HTR-8/SVneo (cell line): ENCODE data around the gene CAND1.
"Not testable (repeated sequence)": the region's sequence is repeated elsewhere in the genome, so short reads cannot be mapped to it uniquely, and the experiment has no call there.

ENCODE experiments used
- DNase-seq: peaks from one replicate; pipeline ENCODE4 v3.0.0; 2011; ENCODE audit warnings: low spot score, mixed read lengths; ENCODE audit not compliant: insufficient read length
- FAIRE-seq: peaks from 2 replicates; lab custom pipeline; 2011; peaks lifted over from hg19 to GRCh38; lab: Jason Lieb, UNC

The CAND1 gene

DNA sequence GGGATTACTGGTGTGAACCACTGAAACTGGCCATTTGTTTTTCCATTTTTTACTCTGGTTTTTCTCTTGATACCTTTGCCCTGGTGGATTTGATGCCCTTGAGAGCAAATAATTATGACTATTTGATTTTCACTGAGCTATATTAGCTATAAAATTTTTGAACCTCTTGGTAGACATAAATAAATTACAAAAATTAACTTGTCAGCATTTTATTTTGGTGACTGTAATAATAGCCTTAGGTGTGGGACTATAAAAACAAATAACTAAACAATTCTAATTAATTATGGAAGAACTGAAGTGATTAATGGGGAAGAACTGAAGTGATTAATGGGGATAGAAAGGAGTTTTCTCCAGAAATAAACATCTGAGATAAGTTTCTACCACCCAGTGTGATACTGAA, 62.7 kb downstream of the CAND1 start:
- no peak for DNase-seq
- FAIRE-seq = no peak

DNA sequence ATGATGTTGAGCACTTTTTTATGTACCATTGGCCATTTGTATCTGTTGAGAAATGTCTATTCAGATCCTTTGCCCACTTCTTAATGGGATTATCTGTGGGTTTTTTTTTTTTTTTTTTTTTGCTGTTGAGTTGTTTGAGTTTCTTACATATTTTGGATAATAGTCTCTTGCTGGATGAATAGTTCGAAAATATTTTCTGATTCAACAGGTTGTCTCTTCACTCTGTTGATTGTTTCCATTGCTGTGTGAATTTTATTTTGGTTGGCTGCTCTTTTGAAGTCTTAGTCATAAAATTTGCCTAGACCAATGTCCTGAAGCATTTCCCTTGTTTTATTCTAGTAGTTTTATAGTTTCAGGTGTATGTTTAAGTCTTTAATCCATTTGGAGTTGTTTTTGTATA, 64.5 kb downstream of the CAND1 start:
- FAIRE-seq (no peak), DNase-seq (no peak)

DNA sequence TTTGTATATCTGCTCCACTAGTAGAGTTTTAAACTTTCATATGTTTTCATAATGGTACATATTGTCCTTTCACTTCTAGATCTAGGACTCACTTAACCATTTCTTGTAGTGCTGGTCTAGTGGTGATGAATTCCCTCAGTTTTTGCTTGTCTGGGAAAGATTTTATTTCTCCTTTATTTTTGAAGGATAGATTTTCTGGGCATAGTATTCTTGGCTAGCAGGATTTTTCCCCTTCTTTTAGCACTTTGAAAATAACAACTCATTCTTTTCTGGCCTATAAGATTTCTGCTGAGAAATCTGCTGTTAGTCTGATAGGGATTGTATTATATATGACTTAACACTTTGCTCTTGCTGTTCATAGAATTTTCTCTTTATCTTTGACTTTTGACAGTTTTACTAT, 69.3 kb downstream of the CAND1 start:
- no peak for DNase-seq
- no peak for FAIRE-seq

DNA sequence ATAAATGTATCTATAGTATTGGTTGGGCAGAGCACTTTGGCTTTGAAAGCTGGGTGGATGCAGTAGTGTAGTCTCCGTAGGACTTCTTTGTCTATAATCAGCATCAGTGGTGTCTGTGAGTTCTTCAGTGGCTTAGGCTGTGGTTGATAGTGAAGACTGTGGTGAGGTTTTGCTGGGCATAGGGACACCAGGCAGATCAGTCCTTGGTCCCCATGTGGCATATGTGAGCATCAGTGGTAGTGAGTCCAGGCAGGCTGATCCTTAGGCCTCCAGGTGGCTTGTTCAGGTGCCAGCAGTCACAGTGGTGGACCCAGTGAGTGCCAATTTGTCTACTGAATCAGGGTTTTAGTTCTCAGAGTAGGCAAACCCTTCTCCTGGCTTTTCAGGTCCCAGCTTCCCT, 70.4 kb downstream of the CAND1 start:
- FAIRE-seq (no peak), DNase-seq (no peak)

DNA sequence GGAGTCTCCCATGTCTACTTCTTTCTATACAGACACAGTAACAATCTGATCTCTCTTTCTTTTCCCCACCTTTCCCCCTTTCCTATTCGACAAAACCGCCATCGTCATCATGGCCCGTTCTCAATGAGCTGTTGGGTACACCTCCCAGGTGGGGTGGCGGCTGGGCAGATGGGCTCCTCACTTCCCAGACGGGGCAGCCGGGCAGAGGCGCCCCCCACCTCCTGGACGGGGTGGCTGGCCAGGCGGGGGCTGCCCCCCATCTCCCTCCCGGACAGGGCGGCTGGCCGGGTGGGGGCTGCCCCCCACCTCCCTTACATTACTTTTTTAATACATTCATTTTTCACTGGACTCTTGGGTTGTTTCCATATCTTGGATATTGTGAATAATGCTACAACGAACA, 71.9 kb downstream of the CAND1 start:
- not testable (repeated sequence) for DNase-seq, FAIRE-seq

DNA sequence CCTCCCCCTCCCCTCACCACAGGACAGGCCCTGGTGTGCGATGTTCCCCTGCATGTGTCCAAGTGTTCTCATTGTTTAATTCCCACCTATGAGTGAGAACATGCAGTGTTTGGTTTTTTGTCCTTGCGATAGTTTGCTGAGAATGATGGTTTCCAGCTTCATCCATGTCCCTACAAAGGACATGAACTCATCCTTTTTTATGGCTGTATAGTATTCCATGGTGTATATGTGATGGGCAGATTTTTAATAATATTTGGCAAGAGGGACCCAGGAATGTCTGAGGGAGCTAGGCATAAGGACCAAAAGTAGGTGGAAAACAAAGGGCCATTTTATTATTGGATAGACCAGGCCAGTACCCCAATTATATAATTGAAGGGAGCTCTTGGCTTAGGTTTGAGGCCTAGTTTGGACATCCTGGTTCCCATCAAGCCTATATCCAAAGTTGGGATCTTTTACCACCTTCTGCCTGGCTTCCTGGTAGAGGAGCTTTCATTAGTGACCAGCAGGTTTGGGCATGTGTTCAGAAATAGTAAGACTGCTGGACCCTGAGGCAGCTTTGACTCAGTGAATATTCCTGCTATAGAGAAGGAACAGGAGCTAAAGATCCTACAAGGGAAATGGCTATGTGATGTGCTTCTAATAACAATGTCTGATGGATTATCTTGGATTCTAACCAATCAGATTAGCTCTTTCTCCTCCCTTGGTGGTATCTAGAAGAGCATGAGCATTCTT, 76.0 kb downstream of the CAND1 start:
- DNase-seq (no peak), FAIRE-seq (no peak)

DNA sequence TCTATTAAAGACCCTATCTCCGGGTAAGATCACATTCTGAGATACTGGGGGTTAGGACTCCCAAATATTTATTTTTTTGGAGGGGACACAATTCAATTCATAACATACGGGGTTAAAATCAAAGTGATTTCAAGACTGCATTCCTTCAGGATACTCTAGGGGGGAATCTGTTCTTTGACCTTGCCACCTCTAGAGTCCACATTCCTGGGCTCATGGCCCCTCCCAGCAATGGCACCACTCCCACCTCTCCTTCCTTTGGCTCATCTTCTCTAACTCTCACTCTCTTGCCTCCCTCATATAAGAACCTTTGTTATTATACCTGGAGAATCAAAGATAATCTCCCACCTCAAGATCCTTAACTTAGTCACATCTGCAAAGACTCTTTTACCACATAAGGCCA, 79.5 kb downstream of the CAND1 start:
- no peak for FAIRE-seq
- no peak for DNase-seq

DNA sequence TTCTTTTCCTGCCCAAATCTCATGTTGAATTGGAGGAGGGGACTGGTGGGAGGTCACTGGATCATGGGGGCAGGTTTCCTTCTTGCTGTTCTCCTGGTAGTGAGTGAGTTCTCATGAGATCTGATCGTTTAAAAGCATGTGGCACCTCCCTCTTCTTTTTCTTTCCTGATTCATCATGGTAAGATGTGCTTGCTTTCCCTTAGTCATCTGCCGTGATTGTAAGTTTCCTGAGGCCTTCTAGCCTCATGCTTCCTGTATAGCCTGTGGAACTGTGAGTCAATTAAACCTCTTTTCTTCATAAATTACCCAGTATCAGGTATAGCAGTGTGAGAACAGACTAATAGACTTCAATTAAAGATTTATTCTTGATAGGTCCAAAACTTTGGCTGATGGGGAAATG, 83.5 kb downstream of the CAND1 start:
- FAIRE-seq = no peak
- no peak for DNase-seq

DNA sequence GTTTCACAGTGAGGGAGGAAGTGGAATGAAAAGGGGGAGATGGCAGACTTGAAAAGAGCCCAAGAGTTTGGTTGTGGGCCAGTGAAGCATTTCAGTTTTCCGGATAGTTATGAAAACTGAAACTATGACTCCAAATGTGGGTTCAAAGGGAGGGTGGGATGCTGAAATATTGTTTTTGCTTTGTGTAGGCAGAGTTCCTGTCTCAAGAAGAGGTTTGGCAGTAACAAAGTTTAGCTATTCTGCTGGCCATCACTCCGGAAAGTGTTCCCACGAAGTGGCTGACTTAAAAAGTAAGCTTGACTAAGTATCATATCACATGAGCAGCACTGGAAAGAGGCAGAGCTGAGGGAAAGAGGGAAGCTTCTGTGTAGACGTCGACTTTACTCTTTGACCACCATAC, 85.2 kb downstream of the CAND1 start:
- FAIRE-seq (no peak), DNase-seq (no peak)

DNA sequence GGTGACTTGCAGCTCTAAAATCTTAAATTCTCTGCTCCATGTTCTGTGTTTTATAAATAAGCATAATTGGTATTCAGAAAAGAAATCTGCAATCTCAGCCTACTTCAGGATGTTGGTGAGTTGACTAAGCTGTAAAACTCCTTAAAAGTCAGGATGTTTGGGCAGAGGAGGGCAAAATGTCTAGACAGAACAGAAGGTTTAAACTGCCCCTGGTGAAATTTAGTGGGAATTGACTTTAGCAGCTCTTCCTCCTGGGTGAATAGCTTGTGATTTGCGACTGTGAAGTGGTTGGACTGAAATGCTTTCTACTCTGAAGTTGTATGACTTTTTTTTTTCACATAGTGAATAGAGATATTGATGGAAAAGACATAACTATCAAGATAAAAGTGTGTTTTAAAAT, 85.8 kb downstream of the CAND1 start:
- DNase-seq = no peak
- FAIRE-seq = no peak

DNA sequence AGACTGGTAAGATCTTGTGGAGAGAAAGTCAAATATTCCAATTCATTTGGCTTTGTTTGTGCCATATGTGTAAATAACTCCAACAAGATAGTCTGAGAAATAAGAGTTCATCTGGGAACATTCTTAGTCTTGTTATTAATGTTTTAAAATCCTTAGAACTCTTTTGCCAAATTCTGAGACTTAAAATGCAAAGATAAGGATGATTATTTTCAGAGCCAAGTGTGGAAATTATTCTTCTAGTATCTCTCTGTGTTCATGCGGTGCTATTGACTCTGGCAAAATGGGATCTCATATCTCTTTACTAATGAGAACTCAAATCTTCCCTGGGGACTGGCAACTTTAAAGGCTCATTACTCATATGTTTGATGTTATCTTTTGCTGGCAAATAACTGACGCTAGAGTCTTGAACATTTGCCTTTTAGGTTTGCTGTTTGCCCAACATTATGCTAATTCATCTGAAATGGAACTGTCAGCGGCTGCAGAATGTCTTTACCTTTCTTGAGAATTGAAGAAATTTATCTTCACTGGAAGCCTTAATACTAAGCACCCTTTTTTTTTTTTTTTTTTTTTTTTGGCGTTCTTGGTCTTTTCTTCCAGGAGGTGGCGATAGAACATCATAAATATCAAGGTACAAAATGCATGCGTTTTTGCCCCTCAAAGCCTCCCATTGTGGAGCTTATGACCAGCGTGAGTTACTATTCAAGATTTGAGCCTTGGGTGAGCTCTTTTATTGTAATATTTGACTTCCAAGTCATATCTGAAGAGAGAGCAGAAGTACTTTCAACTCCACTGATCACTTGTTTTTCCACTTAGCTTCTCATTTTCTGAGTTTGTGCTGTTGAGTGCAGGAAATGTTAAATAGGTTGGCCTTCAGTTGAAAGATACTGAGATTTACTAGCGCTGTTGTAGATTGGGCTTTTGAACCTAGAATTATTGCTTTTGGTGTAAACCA, 86.5 kb downstream of the CAND1 start:
- peak; percentile 28 for DNase-seq
- no peak for FAIRE-seq

DNA sequence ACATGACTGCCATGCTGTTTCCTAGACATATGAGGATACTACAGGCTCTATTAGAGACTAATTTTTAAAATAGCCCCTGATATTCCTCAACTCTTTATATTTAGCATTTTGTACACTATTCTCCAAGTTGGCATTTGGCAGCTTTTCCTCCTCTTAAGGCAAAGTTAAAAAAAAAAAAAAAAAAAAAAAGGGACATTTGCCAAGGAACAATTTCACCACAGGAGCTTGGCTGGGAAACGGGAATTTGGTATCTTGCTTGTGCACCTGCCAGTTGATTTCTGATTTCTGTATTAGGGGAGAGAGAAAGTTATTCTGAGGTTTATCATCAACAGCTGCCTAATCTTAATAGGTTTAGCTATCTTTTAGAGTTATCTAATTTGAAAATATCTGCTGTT, 87.2 kb downstream of the CAND1 start:
- FAIRE-seq = no peak
- no peak for DNase-seq

DNA sequence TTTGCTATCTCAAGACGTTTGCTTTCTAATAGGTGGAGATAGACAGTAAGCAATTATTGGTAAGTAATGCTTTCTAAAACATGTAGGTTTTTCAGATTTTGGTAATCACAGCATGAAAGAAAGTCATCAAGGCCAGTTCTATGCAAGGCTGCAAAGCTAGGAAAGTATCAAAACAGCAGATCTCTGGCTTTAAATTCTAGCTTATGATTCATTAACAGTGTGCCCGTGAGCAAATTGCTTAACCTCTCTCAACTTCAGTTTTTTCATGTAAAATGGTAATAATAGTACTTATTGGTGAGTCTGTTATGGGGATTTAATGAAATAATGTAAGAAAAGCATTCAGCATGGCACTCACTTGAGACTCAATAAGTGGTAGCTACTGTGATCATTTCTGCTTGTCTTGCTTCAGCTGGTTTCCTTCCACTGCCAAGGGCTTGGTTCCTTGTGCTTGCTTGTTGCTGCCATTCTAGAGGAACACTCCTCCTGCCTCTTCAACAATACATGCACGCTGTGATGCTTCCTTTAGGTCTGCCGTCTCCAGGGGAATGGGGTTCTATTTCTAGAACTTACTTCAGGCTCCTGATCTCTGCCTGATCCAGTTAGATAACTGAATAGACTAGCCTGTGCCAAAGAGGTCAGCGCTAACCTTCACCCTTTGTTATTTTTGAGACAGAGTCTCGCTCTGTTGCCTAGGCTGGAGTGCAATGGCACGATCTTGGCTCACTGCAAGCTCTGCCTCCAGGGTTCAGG, 88.4 kb downstream of the CAND1 start:
- FAIRE-seq (no peak), DNase-seq (no peak)

DNA sequence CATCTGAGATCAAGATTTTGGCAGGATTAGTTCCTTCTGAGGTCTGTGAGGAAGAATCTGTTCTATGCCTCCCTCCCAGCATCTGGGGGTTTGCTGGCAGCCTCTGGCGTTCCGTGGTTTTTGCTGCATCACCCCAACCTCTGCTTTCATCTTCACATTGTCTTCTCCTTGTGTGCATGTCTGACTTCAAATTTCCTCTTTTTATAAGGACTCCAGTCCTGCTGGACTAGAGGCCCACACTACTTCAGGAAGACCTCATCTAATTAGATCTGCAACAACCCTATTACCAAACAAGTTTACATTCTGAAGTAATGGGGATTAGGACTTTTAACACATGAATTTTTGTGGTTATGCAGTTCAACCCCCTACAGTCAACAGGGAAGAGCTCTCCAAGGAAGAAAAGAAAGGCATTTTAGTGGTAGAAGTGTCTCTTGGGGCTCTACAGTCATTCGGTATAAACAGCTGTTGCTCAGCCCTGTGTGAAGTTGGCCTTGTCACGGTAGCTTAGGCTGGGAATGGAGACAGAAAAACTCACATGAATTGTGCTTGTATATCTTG, 89.7 kb downstream of the CAND1 start:
- FAIRE-seq = no peak
- no peak for DNase-seq

DNA sequence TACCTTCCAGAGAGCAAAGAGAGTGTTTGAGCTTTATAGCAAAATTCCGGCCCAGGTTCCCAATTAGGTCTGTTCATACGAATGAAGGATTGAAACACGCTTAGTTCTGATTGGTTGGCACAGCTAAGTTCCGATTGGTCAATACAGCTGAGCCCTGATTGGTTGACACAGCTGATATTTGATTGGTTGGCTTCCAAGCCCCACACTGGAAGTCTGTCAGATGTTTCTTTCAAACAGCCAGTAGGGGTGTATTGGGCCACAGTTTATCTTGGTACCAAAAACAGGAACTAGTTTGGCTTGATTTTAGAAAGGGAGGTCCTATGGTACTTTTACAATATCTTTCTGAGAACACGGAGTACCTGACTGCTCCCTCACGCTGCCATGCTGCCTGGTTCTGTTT, 93.4 kb downstream of the CAND1 start:
- DNase-seq (no peak), FAIRE-seq (no peak)

DNA sequence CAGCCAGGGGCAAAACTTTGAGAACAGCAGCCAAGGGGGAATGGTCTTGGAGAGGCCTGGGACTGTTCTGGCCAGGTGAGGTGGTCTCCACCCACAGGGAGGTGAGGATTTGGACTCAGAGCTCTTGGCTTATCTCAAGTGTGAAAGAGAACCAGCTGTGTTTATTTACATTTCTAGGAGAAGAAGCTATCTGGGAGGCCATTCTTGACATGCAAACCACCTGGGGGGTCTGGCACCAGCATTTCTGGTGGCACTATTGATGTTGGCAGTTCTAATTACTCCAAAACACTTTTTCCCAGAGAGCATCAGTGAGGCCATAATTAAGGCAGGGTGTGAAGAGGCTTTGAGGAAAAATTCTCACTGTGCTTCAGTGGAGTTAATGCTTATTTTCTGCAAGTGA, 95.1 kb downstream of the CAND1 start:
- FAIRE-seq (no peak), DNase-seq (no peak)

DNA sequence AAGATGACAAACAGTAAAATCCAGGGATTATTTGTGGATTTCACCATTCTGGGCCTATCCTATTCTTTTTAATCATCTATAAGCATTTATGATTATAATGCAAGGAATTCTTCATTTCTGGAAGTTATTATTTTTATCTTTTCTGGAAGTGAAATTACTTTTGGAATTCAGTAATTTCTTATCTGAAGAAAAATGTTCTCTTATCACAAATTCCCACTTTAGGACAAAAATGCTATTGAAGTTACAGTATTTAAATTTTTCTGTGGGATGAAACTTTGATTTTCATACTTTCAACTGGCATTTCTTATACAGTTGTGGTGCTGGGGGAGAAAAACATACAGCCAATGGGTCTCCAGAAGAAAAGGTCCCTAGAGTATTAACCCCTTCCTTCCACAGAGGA, 96.0 kb downstream of the CAND1 start:
- FAIRE-seq (no peak), DNase-seq (no peak)

DNA sequence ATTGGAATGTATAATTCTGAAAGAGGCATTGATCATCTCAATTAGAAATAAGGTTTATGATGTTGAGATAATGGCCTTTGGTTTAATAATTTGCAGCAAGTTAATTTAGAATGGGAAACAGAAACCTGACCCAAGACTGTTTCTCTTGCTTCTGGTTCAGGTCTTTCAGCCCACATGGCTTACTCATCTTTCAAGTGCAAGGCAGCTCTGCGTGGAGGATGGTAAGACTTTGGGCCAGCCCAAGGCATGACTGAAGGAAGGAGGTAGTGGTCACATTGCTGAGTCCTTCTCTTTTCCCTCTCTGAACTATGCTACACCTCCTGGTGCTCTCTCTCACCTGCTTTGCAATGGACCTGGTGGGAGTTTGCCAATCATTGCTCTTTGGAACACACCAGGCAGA, 98.7 kb downstream of the CAND1 start:
- FAIRE-seq = no peak
- DNase-seq = no peak
